IPS DF 6.9 (cell line): ENCODE measurements around the gene PRUNE2.

Experiments
- DNase-seq: peaks from one replicate; pipeline ENCODE4 v3.0.0-alpha.2; 2013; ENCODE audit warnings: low read depth, low spot score
- H3K27ac ChIP-seq: one replicate; pipeline ENCODE4 v1.5.1; 2013; ENCODE audit warnings: low read length, control low read depth
- H3K27me3 ChIP-seq: 2 replicates; pipeline ENCODE4 v1.6.1; 2013; ENCODE audit warnings: mild to moderate bottlenecking, low read length; ENCODE audit not compliant: control insufficient read depth, insufficient read depth
- H3K36me3 ChIP-seq: 2 replicates; pipeline ENCODE4 v1.6.1; 2013; ENCODE audit warnings: low read length; ENCODE audit not compliant: control insufficient read depth, insufficient read depth
- H3K4me1 ChIP-seq: 2 replicates; pipeline ENCODE4 v1.6.1; 2013; ENCODE audit warnings: low read length; ENCODE audit not compliant: control insufficient read depth, insufficient read depth
- H3K4me3 ChIP-seq: 2 replicates; pipeline ENCODE4 v1.5.1; 2013; ENCODE audit warnings: mild to moderate bottlenecking, low read length
- H3K9me3 ChIP-seq: 2 replicates; pipeline ENCODE4 v1.6.1; 2013; ENCODE audit warnings: low read length, inconsistent platforms; ENCODE audit not compliant: control insufficient read depth, insufficient read depth
- WGBS: extraction: QIAGEN DNeasy Blood & Tissue Kit; methylation state at CpG from one replicate; pipeline ENCODE4 v1.1.7; 2013; ENCODE audit warnings: mixed read lengths, missing lambda C conversion rate; ENCODE audit not compliant: insufficient read length, insufficient coverage; 5-methylcytosine and 5-hydroxymethylcytosine counted together

The PRUNE2 gene

GRCh38 chr9:76570826-76571225, 335.1 kb downstream of the PRUNE2 start:
- WGBS: no CpG with 5 or more reads among the region's 2 CpGs
- Histone ChIP-seq H3K4me1 (no peaks in the 10 kb centered on the region), H3K4me3 (no peak overlapping the region), H3K27me3 (no peaks in the 10 kb centered on the region), H3K27ac (no peak overlapping the region), H3K36me3 (no peaks in the 10 kb centered on the region), H3K9me3 (no peaks in the 10 kb centered on the region)
- DNase-seq: no peak

GRCh38 chr9:76567086-76567485, 338.8 kb downstream of the PRUNE2 start:
- H3K4me3 ChIP-seq: no peak overlapping the region
- H3K27ac ChIP-seq: no peak overlapping the region
- H3K4me1 ChIP-seq: no peaks in the 10 kb centered on the region
- DNase-seq: no peak
- no CpG with 5 or more reads among the region's 2 CpGs for WGBS
- H3K9me3 ChIP-seq: no peaks in the 10 kb centered on the region
- no peaks in the 10 kb centered on the region for H3K36me3 ChIP-seq
- no peaks in the 10 kb centered on the region for H3K27me3 ChIP-seq

- H3K27ac ChIP-seq: no peak overlapping the region
- no peaks in the 10 kb centered on the region for H3K36me3 ChIP-seq
- no peaks in the 10 kb centered on the region for H3K9me3 ChIP-seq
- DNase-seq: no peak
- H3K4me3 ChIP-seq: no peak overlapping the region
- H3K4me1 ChIP-seq: no peaks in the 10 kb centered on the region; the same call in 1 of the 2 replicates
- H3K27me3 ChIP-seq: no peaks in the 10 kb centered on the region
These were observed 341.6 kb downstream of the PRUNE2 start for GRCh38 chr9:76564297-76564696.

DNA sequence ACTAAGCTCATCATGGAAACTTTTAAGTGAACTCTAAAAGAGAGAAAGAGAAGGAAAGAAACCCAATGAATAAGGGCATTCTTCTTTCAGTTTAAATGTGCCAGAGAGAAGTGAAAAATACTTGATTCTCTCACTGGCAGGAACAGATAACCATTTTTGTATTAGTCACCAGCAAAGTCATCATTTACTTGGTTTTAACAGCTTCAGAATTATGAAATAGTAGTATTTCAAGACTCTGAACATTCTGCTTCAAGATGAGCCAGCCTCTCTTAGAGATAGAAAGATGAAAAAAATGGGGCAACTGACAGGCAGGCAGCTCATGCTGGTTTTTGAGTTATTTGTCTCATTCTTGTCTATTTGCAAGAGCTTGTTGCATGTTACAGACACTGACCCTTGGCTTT, 343.4 kb downstream of the PRUNE2 start:
- Histone ChIP-seq H3K4me3 (no peak overlapping the region), H3K27me3 (no peaks in the 10 kb centered on the region), H3K9me3 (no peaks in the 10 kb centered on the region), H3K36me3 (no peaks in the 10 kb centered on the region), H3K4me1 (no peaks in the 10 kb centered on the region; the same call in 1 of the 2 replicates), H3K27ac (no peak overlapping the region)
- DNase-seq: no peak

- no peak for DNase-seq
- no peaks in the 10 kb centered on the region for H3K36me3 ChIP-seq
- H3K27ac ChIP-seq: no peak overlapping the region
- H3K9me3 ChIP-seq: no peaks in the 10 kb centered on the region
- no peaks in the 10 kb centered on the region; the same call in 1 of the 2 replicates for H3K4me1 ChIP-seq
- WGBS: no CpG with 5 or more reads among the region's 1 CpG
- H3K4me3 ChIP-seq: no peak overlapping the region
- H3K27me3 ChIP-seq: no peaks in the 10 kb centered on the region
These were observed 344.0 kb downstream of the PRUNE2 start for GRCh38 chr9:76561900-76562299.
